ENCODE results near the gene CDH13. TPM values are rescaled to one million over a fixed set of nuclear protein-coding genes. Genes with fewer than 3 reads are reported as not detected.

The CDH13 gene
- total and polyA plus RNA-seq, 12 donors, result 0.86 to 30.6 (median 2.4) TPM

DNA sequence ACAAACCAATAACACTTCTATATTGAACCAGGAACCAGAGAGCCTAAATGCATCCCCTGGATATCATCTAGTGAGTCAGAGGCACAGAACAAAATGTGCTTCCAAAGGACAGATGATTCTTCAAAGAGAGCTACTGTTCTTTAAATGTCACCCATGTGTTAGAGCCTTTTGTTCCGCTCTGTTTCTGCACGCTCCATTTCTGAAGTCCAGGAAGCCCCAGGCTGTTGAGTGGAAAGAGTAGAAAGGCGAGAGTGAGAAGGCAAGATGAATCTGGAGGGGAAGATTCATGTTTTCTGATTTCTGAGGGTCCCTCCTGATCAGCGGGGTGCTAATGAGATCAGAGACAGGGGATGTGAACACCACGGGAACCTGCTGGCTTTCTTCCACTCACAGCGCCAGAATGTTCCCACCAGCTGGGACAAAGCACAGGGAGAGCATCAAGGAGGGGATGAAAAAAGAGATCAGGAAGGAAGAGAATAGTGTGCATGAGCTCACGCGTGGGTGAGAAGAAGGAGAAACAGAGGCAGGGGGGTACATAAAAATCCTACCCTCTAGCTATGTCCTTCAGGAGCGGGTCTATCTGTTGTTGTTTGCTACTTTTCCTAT lies 621.1 kb downstream of the CDH13 start:
- no peaks in the 10 kb centered on the region for H3K4me1 ChIP-seq (replicated peaks in 1 of 2)
- WGBS, 4 donors, result 59 to 71% (median 62%) methylated on average over 9 of the region's 9 CpGs
- TF ChIP-seq CTCF (IDR thresholded peaks at IDR 0.05) (no peak), POLR2A (IDR thresholded peaks at IDR 0.05) (no peak)
- H3K27ac ChIP-seq, result no peak overlapping the region
- no peaks in the 10 kb centered on the region for H3K27me3 ChIP-seq
- H3K4me3 ChIP-seq, result no peak overlapping the region
- H3K36me3 ChIP-seq (replicated peaks in 1 of 2), result no peaks in the 10 kb centered on the region
- intact Hi-C loops (cut with DNase I), result no loop called here
- H3K9me3 ChIP-seq (replicated peaks in 1 of 3), result no peaks in the 10 kb centered on the region
- no peak for DNase-seq

DNA sequence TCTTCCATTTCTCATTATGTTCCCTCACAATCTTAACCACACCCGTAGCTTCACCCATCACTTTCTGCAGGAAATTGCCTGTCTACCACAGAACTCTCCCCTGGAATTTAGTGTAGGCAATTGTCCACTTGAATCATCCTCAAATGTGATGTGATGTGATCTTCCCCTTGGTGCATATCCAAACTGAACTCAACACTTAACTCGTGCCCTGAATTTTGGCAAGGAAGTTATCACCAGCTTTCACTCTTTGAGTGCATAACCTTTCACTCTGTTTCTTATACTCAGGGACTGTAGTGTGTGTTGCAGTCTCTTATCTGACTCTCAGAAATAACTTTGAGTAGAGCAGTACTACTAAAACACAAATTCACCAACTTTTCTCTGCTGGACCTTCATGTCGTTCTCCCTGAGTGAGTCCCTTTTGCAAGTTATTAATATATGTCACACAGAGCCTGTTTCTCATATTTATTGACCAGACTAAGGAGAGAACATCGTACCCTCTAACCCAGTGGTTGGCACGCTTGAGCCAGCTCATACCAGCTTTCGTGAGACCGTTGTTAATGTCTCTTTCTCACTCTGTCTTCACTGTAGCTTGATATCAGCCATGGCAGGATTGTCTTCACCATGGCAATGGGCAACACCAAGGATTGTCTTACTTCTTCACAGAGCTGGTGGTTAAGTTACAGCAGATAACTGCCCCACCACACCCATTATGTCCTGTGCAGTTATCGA lies 622.1 kb downstream of the CDH13 start:
- 74 to 80% (median 78%) methylated on average over 8 of the region's 8 CpGs for WGBS, 4 donors
- no peaks in the 10 kb centered on the region for H3K27me3 ChIP-seq
- no peaks in the 10 kb centered on the region for H3K4me1 ChIP-seq (replicated peaks in 1 of 2)
- TF ChIP-seq CTCF (IDR thresholded peaks at IDR 0.05), result no peak
- no peak for TF ChIP-seq POLR2A (IDR thresholded peaks at IDR 0.05)
- intact Hi-C loops (cut with DNase I), result no loop called here
- no peak for DNase-seq
- H3K9me3 ChIP-seq (replicated peaks in 1 of 3), result no peaks in the 10 kb centered on the region
- H3K4me3 ChIP-seq, result no peak overlapping the region
- no peaks in the 10 kb centered on the region for H3K36me3 ChIP-seq (replicated peaks in 1 of 2)
- no peak overlapping the region for H3K27ac ChIP-seq

DNA sequence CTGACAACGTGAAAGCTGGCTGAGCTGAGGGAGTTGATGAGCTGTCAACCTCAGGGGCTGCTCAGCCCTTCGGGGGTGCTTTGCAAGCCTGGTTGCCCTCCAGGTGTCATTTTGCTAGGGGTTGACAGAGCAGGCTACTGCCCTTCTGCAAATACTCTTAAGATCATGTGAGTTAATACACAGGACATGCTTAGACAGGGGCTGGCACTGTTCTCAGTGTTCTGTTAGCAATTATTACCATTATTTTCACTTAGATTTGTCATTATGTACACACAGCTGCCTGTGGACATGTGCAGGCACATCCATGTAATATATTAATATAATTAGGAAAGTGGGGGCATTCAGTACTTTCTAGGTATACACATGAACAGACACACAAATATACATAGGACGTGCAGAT lies 626.8 kb downstream of the CDH13 start:
- no peaks in the 10 kb centered on the region for H3K4me1 ChIP-seq (replicated peaks in 1 of 2)
- no peaks in the 10 kb centered on the region for H3K9me3 ChIP-seq (replicated peaks in 1 of 3)
- no peak overlapping the region for H3K4me3 ChIP-seq
- H3K27me3 ChIP-seq, result no peaks in the 10 kb centered on the region
- intact Hi-C loops (cut with DNase I), result no loop called here
- no peak overlapping the region for H3K27ac ChIP-seq
- WGBS, 4 donors, result 53 to 63% (median 58%) methylated on average over 3 of the region's 3 CpGs
- no peak for TF ChIP-seq POLR2A (IDR thresholded peaks at IDR 0.05)
- TF ChIP-seq CTCF (IDR thresholded peaks at IDR 0.05), result no peak
- DNase-seq, result no peak
- no peaks in the 10 kb centered on the region for H3K36me3 ChIP-seq (replicated peaks in 1 of 2)

DNA sequence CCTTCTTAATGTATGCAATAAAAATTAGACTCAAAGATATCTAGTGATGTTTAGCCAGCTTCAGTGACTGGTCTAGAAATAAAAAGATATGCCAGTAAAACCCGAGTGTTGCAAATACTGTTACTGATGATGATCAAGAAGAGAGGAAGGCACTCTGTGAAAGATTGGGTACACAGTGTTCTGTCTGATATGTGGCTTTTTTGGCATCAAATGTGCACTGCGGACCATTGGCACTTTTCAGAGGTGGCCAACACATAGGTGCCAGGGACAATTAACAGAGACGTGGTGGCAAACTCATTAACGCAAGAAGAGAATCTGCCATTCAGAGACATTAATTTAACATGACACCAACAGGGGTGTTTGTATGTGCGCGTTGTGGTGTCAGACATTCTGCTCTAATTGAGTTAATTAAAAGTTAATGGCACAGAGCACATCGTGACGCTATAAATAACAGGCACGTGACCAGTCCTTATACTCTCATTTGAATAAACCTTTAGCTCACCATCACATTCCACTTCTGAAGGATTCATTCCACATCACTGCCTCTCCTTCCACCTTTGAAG lies 631.7 kb downstream of the CDH13 start:
- no peak for DNase-seq
- Histone ChIP-seq H3K9me3 (replicated peaks in 1 of 3) (no peaks in the 10 kb centered on the region), H3K4me1 (replicated peaks in 1 of 2) (no peaks in the 10 kb centered on the region), H3K27me3 (no peaks in the 10 kb centered on the region), H3K4me3 (no peak overlapping the region), H3K27ac (no peak overlapping the region), H3K36me3 (replicated peaks in 1 of 2) (no peaks in the 10 kb centered on the region)
- intact Hi-C loops (cut with DNase I), result no loop called here
- TF ChIP-seq POLR2A (IDR thresholded peaks at IDR 0.05), result no peak
- TF ChIP-seq CTCF (IDR thresholded peaks at IDR 0.05), result no peak
- WGBS, 4 donors, result 81 to 85% (median 83%) methylated on average over 9 of the region's 9 CpGs

All from adrenal gland (tissue), 12 donors.